NCI-H1417 (cell line): ENCODE measurements around the gene TMEM18.

Experiments
- DNase-seq, 3 experiments: peaks; one replicate each; lab custom pipeline; 2025; lab: John Stamatoyannopoulos, UW

TMEM18 gene

DNA sequence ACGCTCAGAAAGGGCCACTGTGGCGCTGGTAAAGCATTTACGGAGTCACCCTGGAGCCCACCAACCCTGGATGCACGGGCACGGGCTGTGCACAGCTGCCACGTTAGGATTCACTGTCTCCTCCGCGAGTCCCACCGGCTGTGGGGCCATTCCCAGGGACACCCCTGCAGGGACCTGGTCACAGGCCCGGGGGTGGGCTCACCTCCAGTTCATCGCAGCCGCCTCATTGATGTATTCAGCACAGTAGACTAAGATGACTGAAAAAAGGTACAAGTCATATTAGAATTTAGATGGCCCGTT is 4.7 kb downstream of the TMEM18 start:
- no peak for DNase-seq

DNA sequence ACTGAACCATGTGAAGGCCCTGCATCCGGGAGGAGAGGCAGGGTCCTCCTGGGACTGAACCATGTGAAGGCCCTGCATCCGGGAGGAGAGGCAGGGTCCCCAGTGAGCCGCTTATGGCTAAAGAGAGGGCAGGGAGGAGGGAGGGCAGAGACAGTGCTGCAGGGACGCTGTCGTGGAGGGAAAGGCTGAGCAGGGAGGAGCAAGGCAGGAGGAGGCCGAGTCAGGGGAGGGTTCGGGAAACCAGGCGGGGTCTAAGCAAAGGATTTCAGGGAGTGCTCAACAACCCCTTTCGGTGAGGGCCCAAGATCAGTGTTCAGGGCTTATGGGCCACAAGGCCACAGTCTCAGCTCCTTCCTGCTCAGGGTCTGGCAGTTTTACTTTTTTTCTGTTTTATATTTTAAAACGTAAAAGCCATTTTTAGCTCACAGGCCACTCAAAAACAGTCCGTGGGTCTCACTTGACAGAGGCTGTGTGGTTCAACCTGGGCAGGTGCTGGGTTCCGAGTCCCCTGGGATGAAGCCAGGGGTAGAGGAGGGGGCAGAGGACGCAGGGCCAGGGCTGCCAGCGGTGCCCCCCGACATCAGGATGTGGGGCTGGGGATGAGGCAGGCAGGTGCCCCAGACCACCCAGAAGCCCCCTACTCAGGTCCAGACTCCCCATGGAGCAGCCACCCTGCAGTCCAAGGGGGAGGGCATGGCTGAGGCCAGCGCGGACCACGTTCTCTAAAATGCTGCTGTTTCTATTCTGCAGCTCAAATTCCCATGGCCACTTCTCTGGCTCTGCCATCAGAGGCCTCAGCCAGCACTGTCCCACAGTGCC is 5.2 kb downstream of the TMEM18 start:
- DNase-seq: no peak

- no peak for DNase-seq
These were observed 6.1 kb downstream of the TMEM18 start for GRCh38 chr2:671072-671471.

- no peak for DNase-seq
These were observed 6.6 kb downstream of the TMEM18 start for GRCh38 chr2:670637-671036.

DNA sequence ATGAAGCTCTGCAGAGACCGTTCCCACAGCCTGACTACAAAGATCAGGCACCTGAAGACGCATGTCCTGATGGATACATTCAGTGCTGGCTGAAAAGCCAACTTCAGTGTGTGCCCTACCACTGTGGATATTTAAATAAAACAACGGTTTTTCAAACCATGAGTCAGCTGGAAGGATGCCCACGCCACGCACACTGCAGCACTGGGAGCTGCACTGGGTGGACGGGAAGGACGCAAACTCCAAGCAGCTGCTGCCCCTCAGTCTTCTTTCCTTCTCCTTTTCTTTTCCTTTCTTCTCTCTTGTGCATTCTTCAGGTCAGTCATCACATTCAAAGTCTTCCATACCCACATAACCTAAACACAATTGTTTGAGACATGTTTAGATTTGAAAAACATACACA is 7.9 kb downstream of the TMEM18 start:
- DNase-seq: no peak

DNA sequence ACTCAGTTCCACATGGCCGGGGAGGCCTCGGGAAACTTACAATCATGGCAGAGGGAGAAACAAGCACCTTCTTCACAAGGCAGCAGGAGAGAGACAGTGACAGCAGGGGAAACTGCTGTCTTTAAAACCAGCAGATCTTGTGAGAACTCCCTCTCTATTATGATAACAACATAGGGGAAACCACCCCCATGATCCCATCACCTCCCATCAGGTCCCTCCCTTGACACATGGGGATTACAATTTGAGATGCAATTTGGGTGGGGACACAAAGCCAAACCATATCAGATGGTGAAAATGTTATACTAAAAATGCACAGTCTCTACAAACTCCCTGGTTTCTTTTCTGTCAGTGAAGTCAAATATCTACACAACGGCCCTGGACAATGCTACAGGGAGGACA is 9.2 kb downstream of the TMEM18 start:
- no peak for DNase-seq

- DNase-seq: peak in 1 of 3 experiments; percentile 21
These were observed 9.7 kb downstream of the TMEM18 start for GRCh38 chr2:667332-667999.

- DNase-seq: no peak
These were observed 10.8 kb downstream of the TMEM18 start for GRCh38 chr2:666441-666840.

DNA sequence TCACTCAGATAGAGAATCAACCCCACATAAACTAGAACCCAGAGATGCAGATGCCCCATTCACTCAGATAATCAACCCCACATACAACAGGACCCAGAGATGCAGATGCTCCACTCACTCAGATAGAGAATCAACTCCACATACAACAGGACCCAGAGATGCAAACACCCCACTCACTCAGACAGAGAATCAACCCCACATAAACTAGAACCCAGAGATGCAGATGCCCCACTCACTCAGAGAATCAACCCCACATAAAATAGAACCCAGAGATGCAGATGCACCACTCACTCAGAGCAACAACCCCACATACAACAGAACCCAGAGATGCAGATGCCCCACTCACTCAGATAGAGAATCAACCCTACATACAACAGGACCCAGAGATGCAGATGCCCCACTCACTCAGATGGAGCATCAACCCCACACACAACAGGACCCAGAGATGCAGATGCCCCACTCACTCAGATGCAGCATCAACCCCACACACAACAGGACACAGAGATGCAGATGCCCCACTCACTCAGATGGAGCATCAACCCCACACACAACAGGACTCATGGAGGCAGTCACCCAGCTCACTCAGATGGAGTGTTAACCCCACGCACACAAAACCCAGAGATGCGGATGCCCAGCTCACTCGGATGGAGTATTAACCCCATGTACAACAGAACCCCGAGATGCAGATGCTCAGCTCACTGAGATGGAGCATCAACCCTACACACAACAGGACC is 11.7 kb downstream of the TMEM18 start:
- DNase-seq: no peak

DNA sequence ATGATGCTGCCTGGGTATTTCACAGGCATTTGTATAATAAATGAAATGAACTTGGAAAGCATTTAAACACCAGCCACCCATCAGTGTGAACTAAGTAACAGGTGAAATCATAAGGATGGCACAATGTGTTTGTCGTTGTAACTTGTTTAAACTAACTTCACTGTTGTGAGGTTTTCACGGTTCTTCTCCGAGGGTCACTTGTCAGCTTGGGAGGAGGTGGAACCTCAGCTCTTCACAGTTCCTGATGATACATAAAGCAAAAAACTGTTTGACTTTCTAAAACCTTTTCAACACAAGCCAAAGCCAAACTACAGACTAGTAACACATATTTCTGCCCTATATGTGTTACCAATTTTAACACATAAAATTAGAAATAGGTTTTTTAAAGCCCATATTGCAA is 13.1 kb downstream of the TMEM18 start:
- DNase-seq: no peak

DNA sequence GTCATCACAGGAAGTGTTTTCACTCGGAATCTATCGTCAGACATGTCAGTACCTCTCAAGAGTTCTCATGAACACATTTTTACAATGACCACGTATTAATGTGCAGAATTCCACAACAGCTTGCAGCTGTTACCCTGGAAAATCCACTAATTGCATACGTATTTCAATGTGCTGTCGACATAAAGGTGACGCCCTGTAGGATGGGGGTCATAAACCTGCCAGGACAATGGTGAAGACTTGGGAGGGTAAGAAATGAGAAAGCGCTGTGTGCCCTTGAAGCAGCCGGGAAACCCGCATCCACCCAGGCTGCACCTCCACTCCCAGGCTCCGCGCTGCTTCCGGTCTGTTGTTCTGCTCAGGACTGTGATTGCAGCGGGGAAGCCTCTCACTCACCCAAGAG is 14.0 kb downstream of the TMEM18 start:
- no peak for DNase-seq

DNA sequence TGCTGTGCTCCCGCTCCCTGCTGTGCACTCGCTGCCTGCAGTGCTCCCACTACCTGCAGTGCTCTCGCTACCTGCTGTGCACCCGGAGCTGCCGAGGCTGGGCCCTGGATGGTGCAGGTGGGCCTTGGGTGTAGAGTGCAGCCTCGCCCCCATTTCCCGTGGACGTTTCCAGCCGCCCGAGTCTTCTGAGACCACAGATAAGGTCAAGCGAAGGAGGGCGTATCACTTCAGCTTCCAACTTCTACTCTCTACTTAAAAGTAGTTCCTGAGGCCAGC is 15.9 kb downstream of the TMEM18 start:
- DNase-seq: no peak

GRCh38 chr2:660586-661359 is 16.4 kb downstream of the TMEM18 start:
- DNase-seq: peak in 2 of 3 experiments; percentile 32 to 71

- no peak for DNase-seq
These were observed 17.2 kb downstream of the TMEM18 start for GRCh38 chr2:660029-660428.

DNA sequence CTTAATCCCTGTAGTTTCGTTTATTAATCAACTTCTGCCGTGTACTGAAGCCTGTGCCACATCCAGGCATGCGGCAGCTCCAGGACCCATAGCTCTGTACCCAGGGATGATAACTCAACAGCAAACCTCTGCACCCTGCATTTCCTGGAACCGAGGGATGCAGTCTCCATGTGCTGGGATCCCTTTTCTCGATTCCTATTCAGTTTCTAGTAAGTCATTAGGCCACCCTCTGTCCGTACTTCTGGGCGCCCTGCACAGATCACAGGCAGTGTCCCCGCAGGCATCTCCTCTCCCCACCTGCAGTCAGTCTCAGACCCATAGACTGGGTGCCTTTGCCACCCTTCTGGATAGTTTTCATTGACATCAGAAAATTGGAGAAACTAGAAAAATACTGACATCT is 18.8 kb downstream of the TMEM18 start:
- no peak for DNase-seq

DNA sequence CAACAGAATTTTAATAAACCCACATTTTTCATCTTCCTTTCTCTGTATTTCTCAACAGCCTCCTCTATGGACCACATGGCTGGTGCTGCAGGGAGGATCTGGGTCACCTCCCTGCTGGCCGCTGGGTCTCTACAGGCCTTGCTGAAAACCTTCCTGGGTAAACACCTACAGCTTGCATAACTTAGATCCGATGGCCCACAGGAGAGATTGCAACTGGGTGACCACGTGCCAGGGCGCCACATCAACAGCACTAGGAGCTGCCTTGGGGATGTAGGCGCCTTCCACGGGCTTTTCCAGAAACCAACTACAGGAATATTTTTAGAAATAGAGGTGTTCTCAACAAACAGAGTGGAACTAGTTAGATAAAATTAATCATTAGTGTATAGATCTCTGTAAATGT is 19.4 kb downstream of the TMEM18 start:
- DNase-seq: no peak

GRCh38 chr2:656676-657075 is 20.5 kb downstream of the TMEM18 start:
- DNase-seq: no peak

GRCh38 chr2:655626-656025 is 21.6 kb downstream of the TMEM18 start:
- DNase-seq: no peak

DNA sequence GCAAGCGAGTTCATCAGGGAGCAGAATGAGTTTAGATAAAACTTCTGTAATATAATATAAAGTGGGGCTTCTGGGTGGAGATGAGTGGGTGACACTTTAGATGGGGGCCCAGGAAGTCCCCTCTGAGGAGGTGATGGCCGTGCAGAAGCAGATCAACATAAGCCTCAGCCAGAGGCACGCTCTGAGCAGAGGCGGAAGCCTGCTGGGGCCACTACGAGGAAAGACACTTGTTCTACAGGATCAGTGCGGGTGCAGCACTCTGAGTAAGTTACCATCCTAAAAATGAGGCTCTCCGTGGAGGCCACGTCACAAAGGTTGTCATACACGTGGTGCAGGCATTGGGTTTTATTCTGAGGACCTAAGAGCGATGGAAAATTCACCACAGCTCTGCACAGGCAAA is 22.3 kb downstream of the TMEM18 start:
- no peak for DNase-seq

DNA sequence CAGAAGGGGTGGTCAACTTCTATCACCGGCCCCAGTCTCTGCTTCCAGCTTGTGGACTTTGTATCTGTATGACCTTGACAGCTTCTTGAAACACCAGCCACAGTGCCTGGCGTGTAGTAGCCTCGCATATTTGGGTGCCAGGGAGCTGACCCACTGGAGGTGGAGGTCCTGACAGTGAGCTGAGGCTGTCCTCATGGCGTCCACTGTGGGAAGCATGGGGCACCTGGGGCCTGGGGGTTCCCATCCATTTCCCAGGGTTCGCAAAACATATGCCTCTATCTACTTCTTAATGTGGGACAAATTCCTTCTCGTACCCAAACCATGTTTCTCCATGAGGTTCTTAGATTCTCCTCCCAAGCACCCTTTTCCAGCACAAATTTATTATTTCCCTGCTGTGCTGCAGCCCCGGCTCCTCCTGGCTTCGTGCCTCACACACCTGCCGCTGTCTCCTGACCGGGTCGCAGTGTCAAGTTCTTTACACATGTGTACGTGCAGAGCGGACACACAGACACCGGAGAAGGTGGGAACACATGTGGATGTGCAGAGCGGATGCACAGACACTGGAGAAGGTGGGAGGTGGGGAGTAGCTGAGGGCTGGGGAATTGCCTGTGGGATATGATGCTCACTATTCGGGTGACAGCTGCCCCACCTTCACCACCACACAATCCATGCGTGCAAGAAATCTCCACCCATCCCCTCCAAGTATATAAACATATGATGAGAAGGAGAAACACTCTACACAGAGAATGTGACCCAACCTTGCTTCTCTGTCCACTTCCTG is 23.4 kb downstream of the TMEM18 start:
- no peak for DNase-seq

DNA sequence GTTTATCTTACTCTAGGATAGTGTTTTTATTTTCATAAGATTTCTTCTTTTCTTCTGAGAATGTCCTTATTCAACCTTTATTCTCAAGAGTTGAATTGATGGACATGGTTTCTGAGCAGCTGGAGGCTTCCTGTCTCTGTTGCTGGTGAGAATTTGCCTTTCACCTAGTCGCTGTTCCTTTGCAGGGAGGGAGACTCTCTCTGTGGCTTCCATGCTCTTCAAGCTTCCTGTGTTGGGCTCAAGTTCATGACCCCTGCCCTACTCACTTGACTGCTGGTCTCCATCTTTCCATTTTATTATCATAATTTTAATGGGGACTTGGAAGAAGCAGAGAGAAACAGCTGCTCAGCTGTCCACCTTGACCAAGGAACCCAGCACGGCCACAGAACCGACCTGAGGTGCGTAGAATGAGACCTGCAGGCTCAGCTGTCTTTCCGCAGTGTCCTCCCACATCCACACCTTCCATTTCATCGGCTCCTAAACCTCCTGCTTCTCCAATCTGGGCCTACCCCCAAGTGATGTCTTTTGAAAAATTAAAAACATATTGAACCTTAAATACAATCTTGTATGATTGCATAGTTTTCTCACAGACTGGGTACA is 24.2 kb downstream of the TMEM18 start:
- no peak for DNase-seq
